Immature natural killer cell (primary cell): ENCODE data around the gene APOM. TPM values are rescaled to one million over a fixed set of nuclear protein-coding genes. Genes with fewer than 3 reads are reported as not detected.

Experiments used
- DNase-seq, 3 donors: peaks; one replicate each; pipeline ENCODE4 v3.0.0; 2022; ENCODE audit warnings: mixed read lengths in 1 of 3
- H3K27ac Mint-ChIP-seq, 6 donors: one replicate each; pipeline ENCODE4 v1.8.0; 2020; ENCODE audit warnings: mixed read lengths in 6 of 6, mild to moderate bottlenecking in 5 of 6, inconsistent platforms in 4 of 6, moderate library complexity in 3 of 6
- H3K27me3 Mint-ChIP-seq, 3 donors: one replicate each; pipeline ENCODE4 v1.8.0; 2020 to 2021; ENCODE audit warnings: low read depth in 3 of 3, mild to moderate bottlenecking in 3 of 3, mixed read lengths in 3 of 3, moderate library complexity in 3 of 3, inconsistent platforms in 1 of 3
- H3K36me3 Mint-ChIP-seq, 3 donors: one replicate each; pipeline ENCODE4 v1.8.0; 2020; ENCODE audit warnings: mixed read lengths in 3 of 3, inconsistent platforms in 2 of 3, mild to moderate bottlenecking in 2 of 3
- H3K4me1 Mint-ChIP-seq, 2 donors: one replicate each; pipeline ENCODE4 v1.8.0; 2020; ENCODE audit warnings: inconsistent platforms in 2 of 2, mild to moderate bottlenecking in 2 of 2, mixed read lengths in 2 of 2, moderate library complexity in 1 of 2
- H3K4me3 Mint-ChIP-seq, 5 donors: one replicate each; pipeline ENCODE4 v1.8.0; 2020; ENCODE audit warnings: mild to moderate bottlenecking in 5 of 5, mixed read lengths in 5 of 5, inconsistent platforms in 3 of 5, moderate library complexity in 3 of 5
- H3K9me3 Mint-ChIP-seq, 6 donors: one replicate each; pipeline ENCODE4 v1.8.0; 2020; ENCODE audit warnings: mild to moderate bottlenecking in 6 of 6, mixed read lengths in 6 of 6, inconsistent platforms in 4 of 6, moderate library complexity in 3 of 6
- polyA plus RNA-seq, 3 donors: library from polyadenylated mRNA; unstranded; fragments of 300-500 nt; fragmentation: Illumina TruSeq; gene quantifications; one replicate each; pipeline ENCODE4 v1.2.3, GENCODE V29; 2021

Gene APOM
- polyA plus RNA-seq, 3 donors from 2014 or later: 1.8 to 5.7 (median 3.9) TPM

GRCh38 chr6:31702405-31702818, 46.7 kb downstream of the APOM start:
- Mint-ChIP-seq H3K4me3 (peak overlapping the region; percentile 94 to 99 (median 96)), H3K27me3 (peaks cover 3 to 8% (median 3%) of the 10 kb centered on the region in 3 donors), H3K27ac (peak overlapping the region; percentile 95 to 99 (median 98)), H3K9me3 (no peaks in the 10 kb centered on the region), H3K36me3 (peaks cover 0 to 7% (median under 1%) of the 10 kb centered on the region in 3 donors), H3K4me1 (peaks cover 39 to 41% of the 10 kb centered on the region in 2 donors)
- no peak for DNase-seq

- H3K4me3 Mint-ChIP-seq: peak within 1 kb of the TSS; percentile 94 to 99 (median 96)
- H3K27me3 Mint-ChIP-seq: peaks cover 3 to 8% (median 3%) of the 10 kb centered on the region in 3 donors
- H3K9me3 Mint-ChIP-seq: no peaks in the 10 kb centered on the region
- peaks cover 0 to 5% (median 0%) of the 10 kb centered on the region in 3 donors for H3K36me3 Mint-ChIP-seq
- DNase-seq: peak; percentile 97
- peaks cover 34 to 35% of the 10 kb centered on the region in 2 donors for H3K4me1 Mint-ChIP-seq
- peak within 1 kb of the TSS; percentile 95 to 99 (median 98) for H3K27ac Mint-ChIP-seq
These were observed 47.4 kb downstream of the APOM start, which contains the start of gene ABHD16A for GRCh38 chr6:31702819-31703716. ABHD16A (minus strand) TSS chr6:31703324; CDS start chr6:31703281, 43 bp downstream.

GRCh38 chr6:31705931-31706330, 50.2 kb downstream of the APOM start:
- Mint-ChIP-seq H3K27me3 (peaks cover 3 to 8% (median 4%) of the 10 kb centered on the region in 3 donors), H3K4me3 (no peak overlapping the region), H3K4me1 (peaks cover 30 to 32% of the 10 kb centered on the region in 2 donors), H3K9me3 (no peaks in the 10 kb centered on the region), H3K27ac (no peak overlapping the region), H3K36me3 (no peaks in the 10 kb centered on the region)
- DNase-seq: no peak

- Mint-ChIP-seq H3K27ac (peak within 1 kb of the TSS in 2 of 6 donors; percentile 19 to 68), H3K36me3 (no peaks in the 10 kb centered on the region), H3K4me1 (peaks cover 30 to 31% of the 10 kb centered on the region in 2 donors), H3K4me3 (no peak within 1 kb of the TSS), H3K9me3 (no peaks in the 10 kb centered on the region), H3K27me3 (peaks cover 3 to 8% (median 4%) of the 10 kb centered on the region in 3 donors)
- no peak for DNase-seq
These were observed 50.9 kb downstream of the APOM start, which contains the start of gene LY6G6F for GRCh38 chr6:31706599-31706998. LY6G6F (plus strand) TSS chr6:31706866; CDS start chr6:31706907, 41 bp downstream.

- Mint-ChIP-seq H3K4me3 (no peak overlapping the region), H3K27ac (peak overlapping the region in 1 of 6 donors; percentile 19), H3K9me3 (no peaks in the 10 kb centered on the region), H3K36me3 (no peaks in the 10 kb centered on the region), H3K27me3 (peaks cover 0 to 5% (median 4%) of the 10 kb centered on the region in 3 donors), H3K4me1 (peaks cover 25 to 27% of the 10 kb centered on the region in 2 donors)
- no peak for DNase-seq
These were observed 52.0 kb downstream of the APOM start for GRCh38 chr6:31707701-31708100.

Other genes starting within 250 kb of the APOM start
- 10 to 100 TPM in 2 of 3 donors, 1 to 10 TPM in 1; 7.4 to 15.2 (median 10.3) TPM for gene MICB, start 157.7 kb upstream of the APOM start, polyA plus RNA-seq
- not detected for gene MCCD1, start 126.9 kb upstream of the APOM start, polyA plus RNA-seq
- gene DDX39B, start 113.9 kb upstream of the APOM start, polyA plus RNA-seq: 10 to 100 TPM; 49.7 to 71.6 (median 56.2) TPM
- gene ATP6V1G2, start 109.3 kb upstream of the APOM start, polyA plus RNA-seq: not detected
- 10 to 100 TPM in 2 of 3 donors, 1 to 10 TPM in 1; 5.0 to 15.0 (median 13.6) TPM for gene NFKBIL1, start 108.3 kb upstream of the APOM start, polyA plus RNA-seq
- 1 to 10 TPM; 1.4 to 6.6 (median 3.1) TPM for gene LTA, start 83.6 kb upstream of the APOM start, polyA plus RNA-seq
- gene TNF, start 80.3 kb upstream of the APOM start, polyA plus RNA-seq: 1 to 10 TPM; 2.1 to 5.9 (median 5.6) TPM
- 100 to 1,000 TPM; 132 to 137 (median 133) TPM for gene LTB, start 73.5 kb upstream of the APOM start, polyA plus RNA-seq
- 10 to 100 TPM; 20.3 to 44.8 (median 42.3) TPM for gene LST1, start 69.6 kb upstream of the APOM start, polyA plus RNA-seq
- 100 to 1,000 TPM; 393 to 414 (median 409) TPM for gene NCR3, start 62.9 kb upstream of the APOM start, polyA plus RNA-seq
- 10 to 100 TPM in 2 of 3 donors, 1 to 10 TPM in 1; 6.6 to 44.1 (median 40.3) TPM for gene AIF1, start 40.7 kb upstream of the APOM start, polyA plus RNA-seq
- 10 to 100 TPM in 1 of 3 donors, 1 to 10 TPM in 1, not detected in 1; 2.3 to 13.4 TPM for gene PRRC2A, start 35.2 kb upstream of the APOM start, polyA plus RNA-seq
- 10 to 100 TPM in 2 of 3 donors, 1 to 10 TPM in 1; 8.5 to 22.7 (median 16.2) TPM for gene BAG6, start 3.2 kb upstream of the APOM start, polyA plus RNA-seq
- gene C6orf47, start 4.9 kb downstream of the APOM start, polyA plus RNA-seq: 10 to 100 TPM; 23.6 to 41.6 (median 26.3) TPM
- gene GPANK1, start 9.1 kb downstream of the APOM start, polyA plus RNA-seq: 10 to 100 TPM; 17.2 to 29.3 (median 22.9) TPM
- 100 to 1,000 TPM; 253 to 291 (median 289) TPM for gene CSNK2B, start 10.2 kb downstream of the APOM start, polyA plus RNA-seq
- gene LY6G5B, start 14.1 kb downstream of the APOM start, polyA plus RNA-seq: 1 to 10 TPM in 1 of 3 donors, under 1 TPM in 2; 0.44 to 1.8 (median 0.47) TPM
- 1 to 10 TPM; 4.6 to 9.7 (median 6.1) TPM for gene LY6G5C, start 25.2 kb downstream of the APOM start, polyA plus RNA-seq
- gene ABHD16A, start 47.4 kb downstream of the APOM start, polyA plus RNA-seq: 10 to 100 TPM; 43.6 to 53.7 (median 47.0) TPM
- gene LY6G6F, start 51.0 kb downstream of the APOM start, polyA plus RNA-seq: 1 to 10 TPM in 1 of 3 donors, not detected in 2; 2.5 TPM
- gene LY6G6D, start 59.5 kb downstream of the APOM start, polyA plus RNA-seq: not detected
- not detected for gene LY6G6C, start 65.9 kb downstream of the APOM start, polyA plus RNA-seq
- 10 to 100 TPM in 1 of 3 donors, 1 to 10 TPM in 2; 2.6 to 10.9 (median 6.3) TPM for gene MPIG6B, start 67.5 kb downstream of the APOM start, polyA plus RNA-seq
- 100 to 1,000 TPM in 1 of 3 donors, 10 to 100 TPM in 2; 58.5 to 112 (median 74.9) TPM for gene DDAH2, start 73.4 kb downstream of the APOM start, polyA plus RNA-seq
- 1,000 to 10,000 TPM; 1,179 to 1,674 (median 1,350) TPM for gene CLIC1, start 80.6 kb downstream of the APOM start, polyA plus RNA-seq
- gene MSH5, start 84.1 kb downstream of the APOM start, polyA plus RNA-seq: 1 to 10 TPM in 2 of 3 donors, not detected in 1; 2.1 to 2.5 TPM
- not detected for gene SAPCD1, start 106.8 kb downstream of the APOM start, polyA plus RNA-seq
- 1 to 10 TPM in 1 of 3 donors, under 1 TPM in 2; 0.21 to 1.8 (median 0.93) TPM for gene VWA7, start 121.4 kb downstream of the APOM start, polyA plus RNA-seq
- gene VARS1, start 139.9 kb downstream of the APOM start, polyA plus RNA-seq: 10 to 100 TPM; 26.5 to 44.6 (median 28.8) TPM
- gene LSM2, start 151.1 kb downstream of the APOM start, polyA plus RNA-seq: 10 to 100 TPM; 77.7 to 97.1 (median 94.6) TPM
- gene HSPA1L, start 159.4 kb downstream of the APOM start, polyA plus RNA-seq: 1 to 10 TPM in 2 of 3 donors, under 1 TPM in 1; 0.70 to 3.8 (median 2.4) TPM
- 10 to 100 TPM in 2 of 3 donors, 1 to 10 TPM in 1; 9.7 to 81.3 (median 22.5) TPM for gene HSPA1A, start 159.6 kb downstream of the APOM start, polyA plus RNA-seq
- 1 to 10 TPM; 1.5 to 3.2 (median 1.9) TPM for gene HSPA1B, start 171.8 kb downstream of the APOM start, polyA plus RNA-seq
- gene NEU1, start 206.9 kb downstream of the APOM start, polyA plus RNA-seq: 10 to 100 TPM; 37.5 to 44.9 (median 40.5) TPM
- gene SLC44A4, start 223.1 kb downstream of the APOM start, polyA plus RNA-seq: not detected
- gene EHMT2, start 241.8 kb downstream of the APOM start, polyA plus RNA-seq: 10 to 100 TPM; 18.8 to 52.1 (median 21.5) TPM
- gene ZBTB12, start 246.2 kb downstream of the APOM start, polyA plus RNA-seq: not detected